ENCODE measurements around the gene PLEKHS1. TPM values are rescaled to one million over a fixed set of nuclear protein-coding genes. Genes with fewer than 3 reads are reported as not detected.

The PLEKHS1 gene
- total and polyA plus RNA-seq, 10 donors: 0.02 to 0.07 (median 0.03) TPM; not detected in 7

DNA sequence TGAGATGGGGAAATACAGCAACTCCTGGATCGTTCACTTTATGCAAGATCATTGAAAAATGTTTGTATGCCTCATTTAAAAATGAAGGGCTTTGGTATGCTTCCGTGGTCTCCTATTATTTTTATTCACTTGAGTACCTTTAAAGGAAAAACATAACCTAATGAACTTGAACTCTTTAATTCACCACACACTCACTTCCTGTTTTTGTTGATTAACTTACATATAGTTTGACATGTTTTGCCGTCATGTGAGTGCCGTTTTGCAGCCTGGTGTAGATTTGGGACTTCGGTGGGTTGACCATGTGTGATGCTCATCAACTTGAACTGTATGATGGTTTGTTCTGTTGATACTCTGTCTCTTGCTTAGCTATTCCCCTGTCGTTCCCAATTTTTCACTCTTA lies 42.8 kb upstream of the PLEKHS1 start:
- 72 to 80% (median 77%) methylated on average over 6 of the region's 6 CpGs for WGBS, 5 donors
- H3K4me1 ChIP-seq: peaks cover 11 to 51% (median 22%) of the 10 kb centered on the region in 6 donors
- intact Hi-C loops (cut with DNase I; ENCODE audit: low total_unique reads): no loop called here
- no peak for TF ChIP-seq POLR2A (IDR thresholded peaks at IDR 0.05)
- TF ChIP-seq, protein P1, sequence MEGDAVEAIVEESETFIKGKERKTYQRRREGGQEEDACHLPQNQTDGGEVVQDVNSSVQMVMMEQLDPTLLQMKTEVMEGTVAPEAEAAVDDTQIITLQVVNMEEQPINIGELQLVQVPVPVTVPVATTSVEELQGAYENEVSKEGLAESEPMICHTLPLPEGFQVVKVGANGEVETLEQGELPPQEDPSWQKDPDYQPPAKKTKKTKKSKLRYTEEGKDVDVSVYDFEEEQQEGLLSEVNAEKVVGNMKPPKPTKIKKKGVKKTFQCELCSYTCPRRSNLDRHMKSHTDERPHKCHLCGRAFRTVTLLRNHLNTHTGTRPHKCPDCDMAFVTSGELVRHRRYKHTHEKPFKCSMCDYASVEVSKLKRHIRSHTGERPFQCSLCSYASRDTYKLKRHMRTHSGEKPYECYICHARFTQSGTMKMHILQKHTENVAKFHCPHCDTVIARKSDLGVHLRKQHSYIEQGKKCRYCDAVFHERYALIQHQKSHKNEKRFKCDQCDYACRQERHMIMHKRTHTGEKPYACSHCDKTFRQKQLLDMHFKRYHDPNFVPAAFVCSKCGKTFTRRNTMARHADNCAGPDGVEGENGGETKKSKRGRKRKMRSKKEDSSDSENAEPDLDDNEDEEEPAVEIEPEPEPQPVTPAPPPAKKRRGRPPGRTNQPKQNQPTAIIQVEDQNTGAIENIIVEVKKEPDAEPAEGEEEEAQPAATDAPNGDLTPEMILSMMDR (IDR thresholded peaks at IDR 0.05 in 8 of 11, conservative IDR thresholded peaks at IDR 0.05 in 3 of 11): no peak
- TF ChIP-seq POLR2AphosphoS5 (IDR thresholded peaks at IDR 0.05): no peak
- no peaks in the 10 kb centered on the region for H3K9me3 ChIP-seq
- peaks cover 0 to 36% (median 0%) of the 10 kb centered on the region in 6 donors for H3K36me3 ChIP-seq
- no peak overlapping the region for H3K27ac ChIP-seq
- no peak for DNase-seq
- H3K4me3 ChIP-seq: no peak overlapping the region
- H3K27me3 ChIP-seq (replicated peaks in 1 of 7): no peaks in the 10 kb centered on the region

DNA sequence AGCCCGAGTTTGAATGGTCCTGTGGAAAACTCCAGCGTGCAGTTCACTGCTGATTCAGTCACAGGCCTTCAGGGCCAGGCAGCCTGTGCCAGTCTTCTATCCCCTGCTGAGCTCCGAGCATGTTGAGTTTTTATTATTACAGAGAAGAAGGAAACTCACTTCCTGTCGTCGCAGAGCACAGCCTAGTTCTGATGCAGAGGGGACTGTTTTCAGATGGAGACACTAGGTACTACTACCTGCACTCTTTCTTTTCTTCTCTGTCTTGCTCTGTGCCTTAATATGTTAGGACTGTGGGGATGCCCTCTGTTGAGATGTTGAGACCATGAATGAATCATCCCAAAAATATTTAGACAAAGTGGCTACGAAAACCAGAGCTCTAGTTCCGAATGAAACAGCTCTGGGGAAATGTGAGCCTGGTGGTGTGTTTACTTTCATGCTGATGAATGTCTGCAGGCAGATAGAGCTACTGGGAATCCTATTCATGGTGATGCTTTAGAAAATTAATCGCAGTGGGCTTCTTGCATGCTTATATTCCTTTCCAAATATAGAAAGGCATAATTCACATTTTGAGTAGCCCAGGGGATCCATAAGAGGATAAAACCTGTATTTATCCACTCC lies 42.2 kb upstream of the PLEKHS1 start:
- H3K4me3 ChIP-seq: no peak overlapping the region
- WGBS, 5 donors: 52 to 78% (median 62%) methylated on average over 8 of the region's 8 CpGs
- peaks cover 11 to 51% (median 22%) of the 10 kb centered on the region in 6 donors for H3K4me1 ChIP-seq
- H3K36me3 ChIP-seq: peaks cover 0 to 35% (median 0%) of the 10 kb centered on the region in 6 donors
- TF ChIP-seq POLR2A (IDR thresholded peaks at IDR 0.05) (no peak), POLR2AphosphoS5 (IDR thresholded peaks at IDR 0.05) (no peak)
- TF ChIP-seq, protein P1 (IDR thresholded peaks at IDR 0.05 in 8 of 11, conservative IDR thresholded peaks at IDR 0.05 in 3 of 11): no peak
- no peak for DNase-seq
- H3K27me3 ChIP-seq (replicated peaks in 1 of 7): no peaks in the 10 kb centered on the region
- peak overlapping the region in 1 of 8 donors; percentile 15 for H3K27ac ChIP-seq
- intact Hi-C loops (cut with DNase I; ENCODE audit: low total_unique reads): no loop called here
- H3K9me3 ChIP-seq: no peaks in the 10 kb centered on the region

DNA sequence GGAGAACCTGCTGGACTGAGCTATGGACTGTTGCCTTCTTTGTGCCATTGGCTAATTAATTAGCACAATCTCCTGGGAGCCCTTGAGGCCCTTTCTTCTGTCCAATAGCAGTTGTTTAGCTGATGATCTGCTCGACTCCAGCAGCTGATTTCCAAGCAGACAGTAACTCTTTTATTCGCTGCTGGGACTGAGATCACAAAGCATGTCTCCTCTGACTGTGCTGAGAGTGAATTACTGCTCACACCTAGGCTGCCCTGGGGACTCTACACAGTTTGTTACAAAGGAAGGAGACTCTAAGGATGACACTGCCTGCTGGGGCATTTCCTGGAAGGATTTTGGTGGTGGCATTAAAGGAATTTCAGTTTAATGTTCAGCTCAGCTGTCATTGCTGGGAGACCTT lies 40.3 kb upstream of the PLEKHS1 start:
- no peaks in the 10 kb centered on the region for H3K27me3 ChIP-seq (replicated peaks in 1 of 7)
- intact Hi-C loops (cut with DNase I; ENCODE audit: low total_unique reads): no loop called here
- 71 to 91% (median 80%) methylated on average over 2 of the region's 2 CpGs for WGBS, 5 donors
- no peaks in the 10 kb centered on the region for H3K9me3 ChIP-seq
- no peak for DNase-seq
- peaks cover 0 to 50% (median 2%) of the 10 kb centered on the region in 6 donors for H3K36me3 ChIP-seq
- H3K27ac ChIP-seq: no peak overlapping the region
- peaks cover 11 to 45% (median 22%) of the 10 kb centered on the region in 6 donors for H3K4me1 ChIP-seq
- H3K4me3 ChIP-seq: no peak overlapping the region
- TF ChIP-seq POLR2A (IDR thresholded peaks at IDR 0.05) (no peak), POLR2AphosphoS5 (IDR thresholded peaks at IDR 0.05) (no peak)
- TF ChIP-seq, protein P1 (IDR thresholded peaks at IDR 0.05 in 8 of 11, conservative IDR thresholded peaks at IDR 0.05 in 3 of 11): no peak

DNA sequence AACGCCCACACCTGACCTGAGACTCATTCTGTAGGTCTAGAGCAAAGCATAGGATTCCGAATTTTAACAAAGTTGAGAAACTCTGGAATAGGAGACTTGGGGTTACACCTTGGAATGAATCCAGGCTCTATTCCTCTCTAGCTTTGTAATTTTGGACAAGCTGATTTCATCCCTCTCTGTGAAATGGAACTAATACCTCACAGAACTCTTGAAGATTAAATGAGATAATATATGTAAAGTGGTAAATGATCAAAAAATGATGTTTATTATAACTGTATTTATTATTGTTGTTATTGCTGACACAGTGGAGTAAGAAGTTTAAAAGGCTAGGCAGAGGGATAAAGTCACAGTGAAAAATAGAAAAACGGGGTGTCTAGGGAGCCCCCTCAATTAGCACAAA lies 39.5 kb upstream of the PLEKHS1 start:
- Histone ChIP-seq H3K4me1 (peaks cover 11 to 44% (median 18%) of the 10 kb centered on the region in 6 donors), H3K27me3 (replicated peaks in 1 of 7) (no peaks in the 10 kb centered on the region), H3K4me3 (no peak overlapping the region), H3K9me3 (no peaks in the 10 kb centered on the region), H3K36me3 (peaks cover 0 to 50% (median 2%) of the 10 kb centered on the region in 6 donors), H3K27ac (no peak overlapping the region)
- no peak for TF ChIP-seq POLR2AphosphoS5 (IDR thresholded peaks at IDR 0.05)
- TF ChIP-seq POLR2A (IDR thresholded peaks at IDR 0.05): no peak
- TF ChIP-seq, protein P1 (IDR thresholded peaks at IDR 0.05 in 8 of 11, conservative IDR thresholded peaks at IDR 0.05 in 3 of 11): no peak
- WGBS, 5 donors: 93 to 97% (median 94%) methylated on average over 3 of the region's 3 CpGs
- no peak for DNase-seq
- intact Hi-C loops (cut with DNase I; ENCODE audit: low total_unique reads): no loop called here

Measured in spleen (tissue), 11 donors.